Fibroblast of pulmonary artery (primary cell): ENCODE results near the gene APCDD1L.
"Not testable (repeated sequence)": the region's sequence is repeated elsewhere in the genome, so short reads cannot be mapped to it uniquely, and the experiment has no call there.

Experiments used
- DNase-seq: peaks from one replicate; pipeline ENCODE4 v3.0.0-alpha.2; 2010; ENCODE audit warnings: low read depth
- H3K4me3 ChIP-seq: replicated peaks from 2 replicates; pipeline ENCODE4 v1.5.1; 2011; ENCODE audit warnings: low read depth, mild to moderate bottlenecking, control low read depth, low read length, moderate library complexity
- TF ChIP-seq, protein P1 (sequence below): IDR thresholded peaks from 2 replicates; pipeline ENCODE4 v1.5.1; 2011; ENCODE audit warnings: mild to moderate bottlenecking, control low read depth, low read length, inconsistent platforms; ENCODE audit errors: missing control alignments

Gene APCDD1L

DNA sequence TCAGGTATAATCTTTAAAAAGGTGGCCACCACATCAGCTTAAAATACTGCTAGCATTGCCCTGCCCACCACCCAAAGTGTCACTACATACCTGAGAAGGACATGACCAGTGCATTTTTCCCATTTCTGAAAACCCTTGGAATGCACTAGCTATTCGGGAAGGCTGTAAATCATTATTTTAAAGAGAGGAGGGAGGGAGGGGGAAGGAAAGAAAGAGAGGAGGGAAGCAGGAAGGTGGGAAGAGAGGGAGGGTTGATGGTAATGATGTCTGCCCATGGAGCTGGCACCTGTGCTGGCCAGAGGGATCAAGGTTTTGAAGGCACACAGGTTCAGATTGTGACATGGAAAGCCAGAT lies 93.7 kb downstream of the APCDD1L start:
- H3K4me3 ChIP-seq: no peak overlapping the region
- DNase-seq: no peak
- TF ChIP-seq, protein P1, sequence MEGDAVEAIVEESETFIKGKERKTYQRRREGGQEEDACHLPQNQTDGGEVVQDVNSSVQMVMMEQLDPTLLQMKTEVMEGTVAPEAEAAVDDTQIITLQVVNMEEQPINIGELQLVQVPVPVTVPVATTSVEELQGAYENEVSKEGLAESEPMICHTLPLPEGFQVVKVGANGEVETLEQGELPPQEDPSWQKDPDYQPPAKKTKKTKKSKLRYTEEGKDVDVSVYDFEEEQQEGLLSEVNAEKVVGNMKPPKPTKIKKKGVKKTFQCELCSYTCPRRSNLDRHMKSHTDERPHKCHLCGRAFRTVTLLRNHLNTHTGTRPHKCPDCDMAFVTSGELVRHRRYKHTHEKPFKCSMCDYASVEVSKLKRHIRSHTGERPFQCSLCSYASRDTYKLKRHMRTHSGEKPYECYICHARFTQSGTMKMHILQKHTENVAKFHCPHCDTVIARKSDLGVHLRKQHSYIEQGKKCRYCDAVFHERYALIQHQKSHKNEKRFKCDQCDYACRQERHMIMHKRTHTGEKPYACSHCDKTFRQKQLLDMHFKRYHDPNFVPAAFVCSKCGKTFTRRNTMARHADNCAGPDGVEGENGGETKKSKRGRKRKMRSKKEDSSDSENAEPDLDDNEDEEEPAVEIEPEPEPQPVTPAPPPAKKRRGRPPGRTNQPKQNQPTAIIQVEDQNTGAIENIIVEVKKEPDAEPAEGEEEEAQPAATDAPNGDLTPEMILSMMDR: no peak

DNA sequence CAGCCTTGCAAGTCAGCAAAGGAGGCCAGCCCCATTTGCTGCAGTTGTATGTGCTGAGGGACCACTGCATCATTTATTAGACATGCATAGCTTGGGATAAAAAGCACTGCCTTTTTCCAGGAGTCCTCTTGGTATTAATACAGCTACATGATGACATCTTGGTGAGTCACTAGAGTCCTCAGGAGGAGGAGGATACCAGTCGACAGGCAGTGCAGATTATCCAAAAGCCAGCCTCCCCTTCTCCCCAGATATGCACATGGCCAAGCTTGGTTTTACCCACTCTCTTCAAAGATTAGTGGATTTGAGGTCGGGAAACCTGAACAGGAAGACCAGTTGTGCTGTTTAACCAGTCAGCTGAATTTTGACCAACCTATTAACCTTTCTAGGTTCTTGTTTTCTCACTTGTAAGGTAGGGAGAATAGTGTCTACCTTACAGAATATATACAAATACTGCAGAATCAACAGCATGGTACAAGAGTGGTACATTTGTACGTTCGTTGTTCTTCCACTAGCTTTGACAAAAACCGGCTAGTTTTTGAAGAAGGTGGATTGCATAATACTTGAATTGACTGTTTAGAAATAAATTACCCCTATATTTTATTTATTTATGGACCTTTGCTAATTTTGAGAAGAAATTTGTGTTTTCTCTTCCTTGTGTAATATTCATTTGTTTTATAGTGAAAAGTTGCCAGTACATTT lies 94.3 kb downstream of the APCDD1L start:
- peak; percentile 69 for DNase-seq

DNA sequence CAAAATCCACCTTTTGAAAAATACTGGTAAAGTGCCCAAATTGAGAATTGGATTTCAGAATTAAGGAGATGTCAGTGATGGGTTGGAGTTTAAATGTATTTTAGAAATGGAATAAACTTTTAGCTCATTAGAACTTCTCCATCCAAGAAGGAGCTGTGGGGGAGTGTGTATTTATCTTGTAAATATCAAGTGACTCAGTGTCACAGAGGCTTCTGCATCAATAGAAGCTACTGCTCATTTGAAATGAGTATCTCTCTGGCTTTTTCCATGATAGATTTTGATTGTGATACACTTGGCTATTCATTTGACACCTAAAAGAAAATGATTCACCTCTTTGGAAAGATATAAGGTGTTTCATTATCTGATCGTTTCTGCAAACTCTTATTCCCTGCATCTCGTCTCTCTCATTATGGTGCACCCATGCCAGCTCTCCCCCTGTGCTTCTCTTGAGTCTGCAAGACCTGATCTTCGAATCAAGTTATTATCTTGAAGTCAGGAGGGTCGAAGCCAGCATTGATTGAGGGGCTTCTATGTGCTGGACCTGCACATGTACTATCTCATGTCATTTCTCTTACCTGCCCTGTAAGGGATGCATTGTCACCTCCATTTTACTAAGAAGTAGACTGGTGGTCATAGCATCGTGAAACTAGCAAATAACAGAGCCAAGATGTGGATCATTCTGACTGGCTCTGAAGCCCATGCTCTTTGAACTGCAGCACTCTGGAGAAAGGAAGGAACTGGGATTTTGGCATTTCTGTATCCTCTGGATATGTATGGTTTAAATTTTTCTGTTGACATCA lies 96.0 kb downstream of the APCDD1L start:
- H3K4me3 ChIP-seq: no peak overlapping the region
- DNase-seq: no peak
- TF ChIP-seq, protein P1: no peak

More for the DNA sequence above, 94.3 kb downstream of the APCDD1L start:
- H3K4me3 ChIP-seq: no peak overlapping the region
- TF ChIP-seq, protein P1: no peak

DNA sequence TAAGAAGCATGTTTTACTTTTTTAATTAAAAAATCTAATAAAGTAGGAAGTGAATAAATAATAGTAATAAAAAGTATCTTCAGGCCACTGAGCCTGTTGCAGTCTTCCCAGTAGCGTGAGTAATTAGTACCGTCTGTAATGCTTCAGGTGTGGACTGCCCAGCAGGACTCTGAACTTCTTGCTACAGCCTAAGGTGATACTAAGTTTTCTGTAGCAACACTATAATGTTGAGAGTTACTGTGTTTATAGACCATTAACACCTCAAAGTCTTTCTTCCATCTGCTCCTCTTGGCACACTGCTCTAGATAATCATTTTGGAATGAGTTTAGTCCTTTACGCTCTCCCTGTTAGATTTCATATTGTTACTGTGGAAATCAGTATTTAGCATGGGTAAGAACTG lies 97.8 kb downstream of the APCDD1L start:
- TF ChIP-seq, protein P1: no peak
- no peak for DNase-seq
- no peak overlapping the region for H3K4me3 ChIP-seq

DNA sequence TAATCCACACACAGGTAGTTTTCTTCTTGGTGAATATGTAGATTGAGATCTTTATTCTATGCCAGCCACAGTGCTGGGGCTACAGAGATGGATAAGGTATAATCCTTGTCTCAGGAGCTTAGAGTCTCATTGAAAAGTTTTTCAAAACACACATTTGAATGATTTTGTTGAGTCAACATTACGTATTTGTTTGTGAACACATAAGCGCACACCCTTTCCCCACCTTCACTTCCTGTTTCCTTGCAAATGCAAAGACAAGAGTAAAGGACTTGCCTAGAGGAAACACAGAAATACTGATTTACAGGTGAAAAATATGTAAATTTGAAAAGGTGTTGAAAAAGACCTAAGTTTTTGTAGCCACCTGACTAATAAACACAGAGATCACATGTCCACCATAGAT lies 98.4 kb downstream of the APCDD1L start:
- DNase-seq: no peak
- H3K4me3 ChIP-seq: no peak overlapping the region
- TF ChIP-seq, protein P1: no peak

DNA sequence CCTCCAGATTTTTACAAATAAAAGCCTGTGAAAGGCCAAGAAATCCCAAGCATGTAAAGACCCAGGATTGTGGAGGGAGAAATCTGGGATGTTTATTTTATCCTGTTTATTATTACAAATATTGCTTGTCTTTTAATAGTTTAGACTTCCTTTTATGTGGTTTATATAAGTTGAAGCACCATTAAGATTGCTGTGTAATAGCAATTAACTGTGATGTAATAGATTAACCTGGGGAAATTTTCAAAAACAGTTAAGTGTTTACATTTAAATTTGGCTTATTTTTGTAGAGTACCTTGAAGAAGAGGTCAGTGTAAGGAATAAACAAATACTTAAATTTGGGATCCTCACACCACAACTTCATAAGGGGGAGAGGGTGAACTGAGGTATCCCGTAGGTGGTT lies 99.1 kb downstream of the APCDD1L start:
- DNase-seq: no peak
- TF ChIP-seq, protein P1: no peak
- no peak overlapping the region for H3K4me3 ChIP-seq

DNA sequence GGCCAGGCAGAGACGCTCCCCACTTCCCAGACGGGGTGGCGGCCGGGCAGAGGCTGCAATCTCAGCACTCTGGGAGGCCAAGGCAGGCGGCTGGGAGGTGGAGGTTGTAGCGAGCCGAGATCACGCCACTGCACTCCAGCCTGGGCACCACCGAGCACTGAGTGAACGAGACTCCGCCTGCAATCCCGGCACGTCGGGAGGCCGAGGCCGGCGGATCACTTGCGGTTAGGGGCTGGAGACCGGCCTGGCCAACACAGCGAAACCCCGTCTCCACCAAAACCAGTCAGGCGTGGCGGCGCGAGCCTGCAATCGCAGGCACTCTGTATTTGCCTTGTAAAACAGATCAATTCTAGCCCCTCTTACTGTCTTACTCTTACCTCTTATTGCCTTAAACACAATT lies 100.4 kb downstream of the APCDD1L start:
- not testable (repeated sequence) for H3K4me3 ChIP-seq, DNase-seq

DNA sequence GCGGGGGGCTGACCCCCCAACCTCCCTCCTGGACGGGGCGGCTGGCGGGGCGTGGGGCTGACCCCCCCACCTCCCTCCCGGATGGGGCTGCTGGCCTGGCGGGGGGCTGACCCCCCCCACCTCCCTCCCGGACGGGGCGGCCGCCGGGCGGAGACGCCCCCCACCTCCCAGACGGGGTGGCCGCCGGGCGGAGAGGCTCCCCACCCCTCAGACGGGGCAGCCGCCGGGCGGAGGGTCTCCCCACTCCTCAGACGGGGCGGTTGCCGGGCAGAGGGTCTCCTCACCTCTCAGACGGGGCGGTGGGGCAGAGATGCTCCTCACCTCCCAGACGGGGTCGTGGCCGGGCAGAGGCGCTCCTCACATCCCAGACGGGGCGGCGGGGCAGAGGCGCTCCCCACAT lies 101.0 kb downstream of the APCDD1L start:
- DNase-seq, H3K4me3 ChIP-seq: not testable (repeated sequence)
